Activated CD4-positive, alpha-beta T cell treated with anti-CD3 and anti-CD28 coated beads, Interleukin-2, amount 50 U/mL, for 24 hours (primary cell): ENCODE measurements around the gene PRDM4.
"Not testable (repeated sequence)": the region's sequence is repeated elsewhere in the genome, so short reads cannot be mapped to it uniquely, and the experiment has no call there.

ENCODE experiments used
- DNase-seq, 2 donors: peaks; one replicate each; pipeline ENCODE4 v3.0.0-alpha.2; 2020; ENCODE audit warnings: low read depth in 1 of 2, low spot score in 1 of 2

The PRDM4 gene

GRCh38 chr12:107775093-107775721 is 14.3 kb upstream of the PRDM4 start:
- no peak for DNase-seq

DNA sequence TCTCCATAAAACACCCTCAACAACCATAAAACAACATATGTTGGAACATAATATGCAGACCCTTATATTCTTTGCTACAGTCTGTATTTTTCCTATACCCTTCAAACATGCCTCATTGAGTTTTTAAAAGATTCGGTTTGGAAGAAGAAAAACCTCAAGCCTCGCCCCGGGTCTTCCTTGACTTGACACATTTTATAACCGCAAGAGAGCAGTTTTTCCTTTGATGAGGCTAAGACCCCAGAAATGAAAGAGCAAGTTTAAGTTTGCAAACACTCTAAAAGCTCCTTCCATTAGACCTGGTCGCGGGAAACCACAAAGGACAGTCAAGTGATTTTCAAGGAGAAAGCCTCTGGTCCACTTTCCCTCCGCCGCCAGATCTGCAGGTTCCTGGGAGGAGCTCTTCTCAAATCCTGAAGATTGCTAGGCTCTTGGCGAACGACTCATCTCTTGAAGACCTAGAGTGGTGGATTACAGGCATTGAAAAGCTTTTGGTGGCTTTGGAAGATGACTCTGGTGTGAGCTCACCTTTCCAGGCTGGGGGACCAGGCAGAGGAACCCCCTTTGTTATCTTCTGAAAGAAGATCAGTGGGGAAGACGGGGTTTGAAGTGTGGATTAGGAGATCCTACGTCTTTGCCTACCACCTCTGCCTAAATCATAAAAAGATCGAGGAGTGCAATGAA is 13.6 kb upstream of the PRDM4 start, which contains the start of gene ASCL4:
Gene ASCL4, plus strand, starts transcription at position 356 of the 681 bp plus-strand sequence. CDS start 515 bp downstream, outside the sequence.
- DNase-seq: no peak

- no peak for DNase-seq
Measured at GRCh38 chr12:107767466-107767865, 6.5 kb upstream of the PRDM4 start.

DNA sequence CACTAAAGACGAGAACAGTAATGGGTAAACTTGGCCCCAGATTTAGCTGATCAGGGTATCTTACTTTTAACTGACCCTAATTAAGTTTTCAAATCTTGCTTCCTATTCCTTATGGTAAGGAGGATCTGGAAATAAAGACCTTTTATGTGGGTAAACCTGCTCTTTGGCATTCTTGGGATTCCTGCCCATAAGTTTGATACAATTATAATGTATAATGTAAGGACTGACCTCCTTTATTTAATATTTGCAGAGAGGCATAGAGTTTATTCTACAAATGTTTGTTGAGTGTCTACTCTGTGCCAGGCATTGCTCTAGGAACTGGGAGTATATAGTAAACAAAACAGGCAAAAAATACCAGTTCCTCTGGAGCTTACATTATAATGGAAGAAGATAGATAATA is 4.4 kb upstream of the PRDM4 start:
- no peak for DNase-seq

- DNase-seq: no peak
Measured at GRCh38 chr12:107764626-107765025, 3.7 kb upstream of the PRDM4 start.

DNA sequence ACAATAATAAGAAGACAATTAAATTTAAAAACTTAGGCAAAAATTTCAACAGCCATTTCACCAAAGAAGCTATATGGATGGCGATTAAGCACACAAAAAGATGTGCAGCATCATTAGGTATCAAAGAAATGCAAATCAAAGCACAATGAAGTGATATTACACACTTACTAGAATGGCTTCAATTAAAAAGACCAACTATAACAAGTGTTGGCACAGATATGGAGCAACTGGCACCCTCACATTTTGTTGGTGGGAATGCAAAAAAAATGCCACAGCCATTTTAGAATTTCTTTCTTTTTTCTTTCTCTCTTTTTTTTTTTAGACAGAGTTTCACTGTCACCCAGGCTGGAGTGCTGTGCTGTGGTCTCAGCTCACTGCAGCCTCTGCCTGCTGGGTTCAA is 1.9 kb upstream of the PRDM4 start:
- no peak for DNase-seq

GRCh38 chr12:107761502-107761904 is 566 bp upstream of the PRDM4 start:
- DNase-seq: no peak

DNA sequence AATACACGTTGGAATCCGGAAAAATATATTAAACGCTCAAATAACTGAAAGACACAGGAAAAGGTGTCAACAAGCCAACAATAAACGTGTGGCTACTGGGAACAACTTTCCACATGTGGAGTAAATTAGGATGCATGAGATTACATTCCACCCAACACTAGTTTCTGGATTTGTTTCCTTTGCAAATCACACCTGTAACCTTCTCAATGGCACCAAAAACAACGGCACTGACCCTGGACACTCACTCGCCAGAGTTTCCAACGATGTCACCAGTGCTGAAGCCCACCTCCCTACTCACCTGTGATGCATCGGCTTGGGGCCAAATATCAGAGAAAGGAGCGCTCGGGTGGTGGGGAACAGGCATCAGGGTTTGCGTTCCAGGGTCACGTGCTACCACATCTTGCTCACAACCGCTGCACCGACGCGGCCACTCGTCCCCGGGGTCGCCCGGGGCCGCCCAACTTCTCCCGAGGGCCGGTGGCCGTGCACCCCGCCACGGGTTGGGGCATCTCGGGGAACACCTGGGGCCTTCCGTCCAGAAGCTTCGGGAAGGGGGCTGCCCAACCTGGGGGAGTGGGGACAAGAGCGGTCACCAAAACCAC is 629 bp downstream of the PRDM4 start:
- peak in 1 of 2 donors; percentile 17 for DNase-seq

GRCh38 chr12:107759410-107759809 is 1.5 kb downstream of the PRDM4 start:
- DNase-seq: peak in 1 of 2 donors; percentile 25

DNA sequence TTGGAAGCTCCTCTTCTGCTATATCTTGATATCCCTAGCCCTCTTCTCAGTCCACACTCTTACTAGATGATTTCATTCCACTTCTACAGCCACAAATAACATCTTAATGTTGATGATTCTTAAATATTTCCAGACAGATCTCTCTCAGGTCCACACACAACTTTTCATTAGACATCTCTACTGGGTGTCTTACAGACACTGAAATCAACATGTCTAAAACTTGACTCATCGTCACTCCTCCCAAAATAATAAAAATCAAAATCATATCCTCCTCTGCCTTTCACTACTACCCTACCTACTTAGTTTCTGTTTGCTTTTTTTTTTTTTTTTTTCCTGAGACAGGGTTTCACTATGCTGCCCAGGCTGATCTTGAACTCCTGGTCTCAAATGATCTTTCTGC is 11.9 kb downstream of the PRDM4 start:
- no peak for DNase-seq

DNA sequence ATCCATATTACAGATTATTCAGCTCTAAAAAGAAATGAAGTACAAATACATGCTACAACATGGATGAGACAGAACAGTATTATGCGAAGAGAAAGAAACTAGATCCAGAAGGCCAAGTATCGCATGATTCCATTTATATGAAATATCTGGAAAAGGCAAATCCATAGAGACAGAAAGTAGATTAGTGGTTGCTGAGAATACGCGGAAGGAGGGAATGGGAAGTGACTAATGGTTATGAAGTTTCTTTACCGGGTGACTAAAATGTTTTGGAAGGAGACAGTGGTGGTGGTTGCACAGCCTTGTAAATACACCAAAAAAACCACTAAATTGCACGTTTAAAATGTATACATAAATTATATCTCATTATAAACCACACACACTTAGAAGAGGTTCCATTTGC is 12.5 kb downstream of the PRDM4 start:
- no peak for DNase-seq

- no peak for DNase-seq
Measured at GRCh38 chr12:107736914-107737313, 24.0 kb downstream of the PRDM4 start.

- no peak for DNase-seq
Measured at GRCh38 chr12:107735763-107736162, 25.2 kb downstream of the PRDM4 start.

DNA sequence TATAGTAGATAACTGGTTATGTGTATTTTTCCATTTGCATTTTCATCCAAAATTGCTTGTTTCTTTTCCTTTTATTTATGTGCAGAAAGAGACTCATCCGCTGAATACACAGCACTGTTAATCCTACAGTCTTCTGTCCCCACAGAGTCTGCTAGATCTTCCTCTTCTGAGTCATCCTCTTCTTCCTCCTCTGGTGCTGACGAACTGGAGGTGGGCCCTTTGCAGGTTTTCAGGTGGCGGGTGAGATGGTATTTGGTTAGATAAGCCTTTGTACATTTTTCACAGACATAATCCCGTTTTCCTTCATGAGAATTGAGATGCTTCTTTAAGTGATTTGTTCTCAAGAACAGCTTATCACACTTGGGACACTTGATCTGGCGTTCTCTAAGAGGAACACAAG is 26.8 kb downstream of the PRDM4 start:
- no peak for DNase-seq

DNA sequence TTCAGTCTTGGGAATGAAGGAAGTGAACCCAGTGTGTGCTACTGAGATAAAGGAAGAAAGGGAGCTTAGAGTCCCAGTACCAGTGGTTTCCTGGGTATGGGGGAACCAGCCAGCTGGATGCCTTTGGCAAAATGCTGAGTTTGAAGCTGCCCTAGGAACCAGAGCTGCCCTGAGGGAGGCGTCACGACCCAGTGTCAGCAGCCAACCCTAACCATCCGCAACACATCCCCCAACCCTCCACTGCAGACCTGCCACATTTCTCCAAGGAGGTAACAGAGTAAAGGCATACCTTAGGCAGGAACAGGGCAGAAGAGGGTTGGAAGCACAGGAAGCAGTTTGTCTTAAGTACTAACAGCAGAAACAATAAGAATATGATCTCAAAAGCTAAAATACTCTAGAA is 28.6 kb downstream of the PRDM4 start:
- no peak for DNase-seq

DNA sequence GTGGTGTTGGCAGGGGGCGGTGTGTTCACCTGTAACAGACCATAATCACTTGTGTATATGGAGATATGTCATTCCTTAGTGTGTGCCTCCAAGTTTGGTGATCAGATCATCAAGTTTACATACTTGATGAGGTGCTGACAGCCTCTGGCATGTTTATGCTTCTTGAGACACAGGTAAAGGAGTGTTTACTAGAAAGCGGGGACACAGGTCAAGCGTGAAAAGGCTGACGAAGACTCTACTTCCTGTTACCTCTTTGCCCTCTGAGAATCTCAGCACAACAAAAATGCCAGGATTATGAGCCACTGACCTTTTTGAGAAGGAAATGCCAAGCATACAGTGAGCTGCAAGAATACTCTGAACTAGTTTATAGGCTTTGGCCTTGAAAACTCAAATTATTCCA is 29.6 kb downstream of the PRDM4 start:
- no peak for DNase-seq

- no peak for DNase-seq
Measured at GRCh38 chr12:107730618-107731341, 30.2 kb downstream of the PRDM4 start.

GRCh38 chr12:107727742-107728141 is 33.2 kb downstream of the PRDM4 start:
- DNase-seq: not testable (repeated sequence)

DNA sequence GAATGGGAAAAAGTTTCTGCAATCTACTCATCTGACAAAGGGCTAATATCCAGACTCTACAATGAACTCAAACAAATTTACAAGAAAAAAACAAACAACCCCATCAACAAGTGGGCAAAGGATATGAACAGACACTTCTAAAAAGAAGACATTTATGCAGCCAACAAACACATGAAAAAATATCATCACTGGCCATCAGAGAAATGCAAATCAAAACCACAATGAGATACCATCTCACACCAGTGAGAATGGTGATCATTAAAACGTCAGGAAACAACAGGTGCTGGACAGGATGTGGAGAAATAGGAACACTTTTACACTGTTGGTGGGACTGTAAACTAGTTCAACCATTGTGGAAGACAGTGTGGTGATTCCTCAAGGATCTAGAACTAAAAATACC is 33.6 kb downstream of the PRDM4 start:
- DNase-seq: not testable (repeated sequence)

GRCh38 chr12:107718606-107719005 is 42.3 kb downstream of the PRDM4 start:
- no peak for DNase-seq

DNA sequence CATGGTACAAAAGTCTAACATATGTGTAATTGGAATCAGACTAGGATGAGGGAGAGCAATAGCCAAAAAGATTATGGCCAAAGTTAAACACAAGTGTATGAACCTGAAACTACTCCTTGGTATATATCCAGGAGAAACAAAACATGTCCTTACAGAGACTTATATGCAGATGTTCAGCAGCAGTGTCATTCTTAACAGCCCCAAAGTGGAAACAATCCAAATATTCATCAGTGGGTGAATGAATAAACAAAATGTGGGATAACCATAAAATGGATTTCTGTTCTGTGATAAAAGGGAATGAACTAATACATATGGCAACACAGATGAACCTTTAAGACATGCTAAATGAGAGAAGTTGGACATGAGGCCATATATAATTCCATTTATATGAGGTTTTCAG is 45.2 kb downstream of the PRDM4 start:
- no peak for DNase-seq

DNA sequence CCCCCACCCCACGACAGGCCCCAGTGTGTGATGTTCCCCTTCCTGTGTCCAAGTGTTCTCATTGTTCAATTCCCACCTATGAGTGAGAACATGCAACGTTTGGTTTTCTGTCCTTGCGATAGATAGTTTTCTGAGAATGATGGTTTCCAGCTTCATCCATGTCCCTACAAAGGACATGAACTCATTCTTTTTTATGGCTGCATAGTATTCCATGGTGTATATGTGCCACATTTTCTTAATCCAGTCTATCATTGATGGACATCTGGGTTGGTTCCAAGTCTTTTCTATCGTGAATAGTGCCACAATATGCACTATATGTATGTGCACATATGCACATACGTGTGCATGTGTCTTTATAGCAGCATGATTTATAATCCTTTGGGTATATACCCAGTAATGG is 55.4 kb downstream of the PRDM4 start:
- not testable (repeated sequence) for DNase-seq
